ENCODE data around the gene INPP5A. TPM values are rescaled to one million over a fixed set of nuclear protein-coding genes. Genes with fewer than 3 reads are reported as not detected.
A peak's percentile ranks its signal among the peaks of the same experiment; 100 is the strongest.

INPP5A gene
- total RNA-seq, 2 donors from 2014 or later, result 14.8 to 18.6 TPM

- no peak for ATAC-seq
- no peaks in the 10 kb centered on the region for H3K36me3 Mint-ChIP-seq
- no peaks in the 10 kb centered on the region for H3K27me3 Mint-ChIP-seq
- peak; percentile 44 for DNase-seq (ENCODE audit: low spot score)
- H3K27ac Mint-ChIP-seq, result no peak overlapping the region
- no peaks in the 10 kb centered on the region for H3K4me1 Mint-ChIP-seq (ENCODE audit: low read depth in 2 of 2)
- H3K9me3 Mint-ChIP-seq, result no peaks in the 10 kb centered on the region
- H3K4me3 Mint-ChIP-seq, result no peak overlapping the region
These were observed 266.7 kb downstream of the INPP5A start for GRCh38 chr10:132804287-132804686.

DNA sequence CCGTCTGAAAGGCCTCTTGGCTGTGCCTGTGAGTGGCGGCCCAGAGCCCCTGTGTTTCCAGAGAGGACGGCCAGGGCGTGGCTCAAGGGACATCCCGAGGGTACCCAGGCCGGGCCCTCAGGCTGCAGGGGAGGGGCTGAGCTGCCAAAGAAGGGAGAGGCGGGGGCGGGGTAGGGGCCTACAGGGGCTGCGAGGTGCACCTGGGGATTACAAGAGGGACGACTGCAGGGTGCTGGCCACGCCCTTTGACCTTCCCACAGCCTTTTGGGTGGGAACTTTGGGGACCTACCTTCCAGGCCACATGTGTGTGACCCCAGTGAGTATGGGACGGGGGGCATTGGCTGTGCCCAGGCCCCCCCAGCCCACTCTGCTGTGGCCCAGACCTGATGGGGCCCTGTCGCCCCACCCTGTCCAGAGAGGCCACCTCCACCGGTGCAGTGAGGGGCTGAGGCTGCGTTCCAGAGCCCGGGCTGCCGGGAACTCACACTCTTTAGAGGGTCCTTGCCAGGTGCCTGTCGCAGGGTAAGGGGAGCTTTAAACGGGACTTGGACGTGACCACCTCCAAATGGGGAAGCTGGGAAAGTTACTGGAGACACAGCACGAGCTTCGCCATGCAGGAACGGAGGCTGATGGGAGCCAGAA, 267.3 kb downstream of the INPP5A start:
- Mint-ChIP-seq H3K27me3 (no peaks in the 10 kb centered on the region), H3K4me3 (no peak overlapping the region), H3K27ac (no peak overlapping the region), H3K4me1 (ENCODE audit: low read depth in 2 of 2) (no peaks in the 10 kb centered on the region), H3K9me3 (no peaks in the 10 kb centered on the region), H3K36me3 (no peaks in the 10 kb centered on the region)
- ATAC-seq (peak in 1 of 2 donors; percentile 18), DNase-seq (ENCODE audit: low spot score) (peak; percentile 50)

- H3K36me3 Mint-ChIP-seq, result no peaks in the 10 kb centered on the region
- no peak overlapping the region for H3K27ac Mint-ChIP-seq
- H3K27me3 Mint-ChIP-seq, result no peaks in the 10 kb centered on the region
- DNase-seq (ENCODE audit: low spot score) (peak; percentile 37), ATAC-seq (no peak)
- no peaks in the 10 kb centered on the region for H3K9me3 Mint-ChIP-seq
- H3K4me3 Mint-ChIP-seq, result no peak overlapping the region
- no peaks in the 10 kb centered on the region for H3K4me1 Mint-ChIP-seq (ENCODE audit: low read depth in 2 of 2)
These were observed 268.0 kb downstream of the INPP5A start for GRCh38 chr10:132805599-132805998.

GRCh38 chr10:132806110-132806509, 268.5 kb downstream of the INPP5A start:
- Mint-ChIP-seq H3K4me1 (ENCODE audit: low read depth in 2 of 2) (no peaks in the 10 kb centered on the region), H3K27ac (no peak overlapping the region), H3K27me3 (no peaks in the 10 kb centered on the region), H3K9me3 (no peaks in the 10 kb centered on the region), H3K36me3 (no peaks in the 10 kb centered on the region), H3K4me3 (no peak overlapping the region)
- no peak for ATAC-seq
- DNase-seq (ENCODE audit: low spot score), result no peak

DNA sequence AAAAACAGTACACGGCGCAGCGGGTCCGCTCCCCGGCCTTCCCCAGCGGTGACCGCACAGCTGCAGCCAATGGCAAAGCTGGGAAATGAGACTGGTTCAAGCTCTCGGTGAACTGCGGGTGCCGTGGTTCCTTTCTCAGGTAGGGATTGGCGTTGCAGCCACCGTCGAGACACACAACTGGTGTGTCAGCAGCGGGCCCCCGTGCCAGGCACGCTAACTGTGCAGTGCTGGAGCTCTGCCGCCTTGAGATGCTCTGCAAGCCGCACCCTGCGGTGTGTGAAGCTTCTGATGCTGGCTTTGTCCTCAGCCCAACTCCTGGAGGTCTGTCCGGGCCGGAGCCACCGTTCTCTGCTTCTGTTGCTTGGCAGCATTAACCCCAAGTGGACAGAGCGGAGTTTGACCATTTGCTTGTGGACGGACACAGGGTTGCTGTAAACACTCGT, 269.0 kb downstream of the INPP5A start:
- H3K9me3 Mint-ChIP-seq, result no peaks in the 10 kb centered on the region
- DNase-seq (ENCODE audit: low spot score) (peak; percentile 54), ATAC-seq (no peak)
- H3K4me1 Mint-ChIP-seq (ENCODE audit: low read depth in 2 of 2), result no peaks in the 10 kb centered on the region
- no peaks in the 10 kb centered on the region for H3K27me3 Mint-ChIP-seq
- no peak overlapping the region for H3K4me3 Mint-ChIP-seq
- no peak overlapping the region for H3K27ac Mint-ChIP-seq
- no peaks in the 10 kb centered on the region for H3K36me3 Mint-ChIP-seq

GRCh38 chr10:132807621-132808049, 270.0 kb downstream of the INPP5A start:
- H3K36me3 Mint-ChIP-seq, result no peaks in the 10 kb centered on the region
- no peaks in the 10 kb centered on the region for H3K27me3 Mint-ChIP-seq
- no peak overlapping the region for H3K4me3 Mint-ChIP-seq
- DNase-seq (ENCODE audit: low spot score) (peak; percentile 50), ATAC-seq (no peak)
- no peaks in the 10 kb centered on the region for H3K4me1 Mint-ChIP-seq (ENCODE audit: low read depth in 2 of 2)
- no peak overlapping the region for H3K27ac Mint-ChIP-seq
- no peaks in the 10 kb centered on the region for H3K9me3 Mint-ChIP-seq

- Mint-ChIP-seq H3K27me3 (no peaks in the 10 kb centered on the region), H3K36me3 (no peaks in the 10 kb centered on the region), H3K4me1 (ENCODE audit: low read depth in 2 of 2) (no peaks in the 10 kb centered on the region), H3K4me3 (no peak overlapping the region), H3K27ac (no peak overlapping the region), H3K9me3 (no peaks in the 10 kb centered on the region)
- ATAC-seq (no peak), DNase-seq (ENCODE audit: low spot score) (peak; percentile 53)
These were observed 271.0 kb downstream of the INPP5A start for GRCh38 chr10:132808383-132809231.

DNA sequence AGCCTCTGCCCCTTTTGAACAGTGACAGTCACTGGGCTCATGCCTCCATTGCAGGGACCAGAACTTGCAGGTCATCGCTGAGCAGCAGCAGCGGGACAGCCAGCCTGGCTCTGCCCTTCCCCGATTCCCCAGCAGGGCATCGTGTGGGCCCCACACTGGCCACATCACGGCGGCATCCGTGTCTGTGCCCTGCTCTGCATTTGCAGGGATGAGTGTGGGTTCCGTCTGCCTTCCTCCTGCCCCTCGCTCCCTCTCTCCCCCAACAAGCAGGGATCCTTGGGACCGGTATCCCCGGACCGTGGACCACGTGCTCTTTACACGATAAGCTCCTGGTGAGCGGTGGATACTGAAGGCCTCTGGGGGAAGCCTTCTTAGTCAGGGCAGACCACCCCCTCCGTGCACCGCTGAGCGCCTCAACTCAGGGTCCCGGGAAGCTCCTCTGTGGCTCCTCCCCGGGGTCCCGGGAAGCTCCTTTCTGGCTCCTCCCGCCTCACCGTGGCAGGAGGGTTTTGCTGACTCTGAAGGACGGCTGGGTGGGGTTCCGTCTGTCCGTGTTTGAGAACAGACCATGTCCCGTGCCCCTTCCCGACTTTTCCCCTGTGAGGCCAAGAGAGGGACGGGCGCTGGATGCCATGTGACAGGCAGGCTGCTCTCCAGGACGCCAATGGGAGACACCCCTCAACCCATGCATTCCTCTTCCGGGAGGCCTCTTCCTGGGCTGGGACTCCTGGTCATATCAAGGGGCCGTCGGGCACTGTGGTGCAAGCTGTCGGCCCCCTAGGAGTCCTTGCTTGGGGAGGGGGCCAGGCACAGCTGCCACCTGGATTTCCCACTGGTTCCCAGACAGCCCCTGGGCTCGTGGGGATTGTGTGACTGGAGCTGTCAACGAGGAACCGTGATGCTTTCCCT, 271.9 kb downstream of the INPP5A start:
- DNase-seq (ENCODE audit: low spot score), result peak; percentile 58
- Mint-ChIP-seq H3K27ac (no peak overlapping the region), H3K27me3 (no peaks in the 10 kb centered on the region), H3K4me1 (ENCODE audit: low read depth in 2 of 2) (no peaks in the 10 kb centered on the region), H3K9me3 (no peaks in the 10 kb centered on the region), H3K36me3 (no peaks in the 10 kb centered on the region), H3K4me3 (no peak overlapping the region)
- ATAC-seq, result no peak

DNA sequence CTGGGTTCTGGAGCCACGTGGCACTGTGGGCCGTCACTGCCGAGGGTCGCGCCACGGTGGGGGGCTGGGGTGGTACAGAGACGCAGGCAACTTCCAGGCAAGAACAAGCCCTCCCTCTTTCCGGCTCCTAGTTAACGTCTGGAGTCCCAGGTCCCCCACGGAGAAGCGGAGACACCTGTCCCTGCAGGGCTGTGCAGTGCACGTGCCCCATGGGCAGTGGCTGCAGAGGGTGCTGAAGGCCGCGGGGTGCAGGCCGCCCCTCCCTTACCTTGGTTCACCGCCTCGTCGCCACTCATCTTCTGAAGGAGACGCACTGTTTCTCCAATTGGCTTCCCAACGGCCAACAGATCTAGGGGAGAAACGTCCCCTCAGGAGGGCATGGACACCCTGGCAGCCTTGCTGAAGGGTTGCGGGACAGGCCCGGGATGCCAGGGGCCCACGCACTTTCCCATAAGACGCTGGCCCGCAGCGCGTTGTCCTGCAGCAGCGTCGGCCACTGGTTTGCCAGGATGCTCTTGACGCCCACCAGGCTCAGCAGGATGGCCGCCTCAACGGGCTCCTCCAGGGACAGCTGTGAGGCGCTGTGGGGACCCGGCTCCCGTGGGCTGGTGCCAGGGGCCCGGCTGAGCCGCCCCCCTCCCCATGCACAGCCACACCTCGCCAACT, 272.7 kb downstream of the INPP5A start:
- H3K4me1 Mint-ChIP-seq (ENCODE audit: low read depth in 2 of 2), result no peaks in the 10 kb centered on the region
- ATAC-seq, result no peak
- peak; percentile 54 for DNase-seq (ENCODE audit: low spot score)
- H3K36me3 Mint-ChIP-seq, result no peaks in the 10 kb centered on the region
- no peak overlapping the region for H3K4me3 Mint-ChIP-seq
- H3K9me3 Mint-ChIP-seq, result no peaks in the 10 kb centered on the region
- peaks cover 0 to 1% of the 10 kb centered on the region in 2 donors for H3K27me3 Mint-ChIP-seq
- no peak overlapping the region for H3K27ac Mint-ChIP-seq

DNA sequence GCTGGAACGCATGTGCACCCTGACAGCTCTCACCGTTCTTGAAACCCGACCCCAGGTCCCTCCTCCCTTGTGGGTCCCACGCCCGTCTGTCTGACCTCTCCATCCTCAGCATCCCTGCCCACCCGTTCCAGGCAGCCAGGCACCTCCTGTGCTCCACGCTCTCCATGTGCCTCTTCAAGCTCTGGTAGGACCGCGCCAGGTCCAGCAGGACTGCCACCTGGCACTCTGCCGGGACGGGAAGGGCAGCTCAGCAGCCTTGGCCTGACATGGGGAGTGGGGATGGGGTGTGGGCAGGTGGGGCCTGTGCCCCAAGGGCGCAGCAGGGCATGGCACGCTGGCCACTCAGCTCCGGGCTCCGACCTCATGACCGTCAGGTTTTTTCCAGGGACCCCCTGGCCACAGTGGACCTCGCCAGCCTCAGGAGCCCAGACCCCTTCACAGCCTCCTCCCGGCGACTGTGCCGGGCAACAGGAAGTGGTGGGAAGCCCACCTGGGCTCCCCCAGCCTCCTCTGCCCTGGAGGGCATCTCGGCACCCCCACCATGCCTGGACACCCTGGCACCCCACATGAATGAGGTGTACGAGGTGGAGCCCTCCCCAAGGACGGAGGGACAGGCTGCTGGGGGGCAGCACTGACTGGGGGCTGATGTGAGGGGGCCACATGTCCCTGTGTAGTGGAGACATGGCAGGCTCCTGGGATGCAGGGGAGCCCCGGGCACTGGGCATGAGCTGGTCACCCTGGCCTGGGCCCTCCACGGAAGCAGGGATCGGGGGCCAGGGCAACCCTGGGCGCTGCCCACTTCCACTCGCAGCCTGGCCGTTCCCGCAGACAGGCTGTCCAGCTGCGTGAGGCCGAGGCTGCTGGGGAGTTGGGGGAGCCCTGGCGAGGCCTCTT, 273.5 kb downstream of the INPP5A start:
- H3K9me3 Mint-ChIP-seq, result no peaks in the 10 kb centered on the region
- no peaks in the 10 kb centered on the region for H3K36me3 Mint-ChIP-seq
- DNase-seq (ENCODE audit: low spot score), result peak; percentile 60
- H3K27me3 Mint-ChIP-seq, result peaks cover 0 to 6% of the 10 kb centered on the region in 2 donors
- no peak for ATAC-seq
- no peak overlapping the region for H3K4me3 Mint-ChIP-seq
- no peaks in the 10 kb centered on the region for H3K4me1 Mint-ChIP-seq (ENCODE audit: low read depth in 2 of 2)
- no peak overlapping the region for H3K27ac Mint-ChIP-seq

DNA sequence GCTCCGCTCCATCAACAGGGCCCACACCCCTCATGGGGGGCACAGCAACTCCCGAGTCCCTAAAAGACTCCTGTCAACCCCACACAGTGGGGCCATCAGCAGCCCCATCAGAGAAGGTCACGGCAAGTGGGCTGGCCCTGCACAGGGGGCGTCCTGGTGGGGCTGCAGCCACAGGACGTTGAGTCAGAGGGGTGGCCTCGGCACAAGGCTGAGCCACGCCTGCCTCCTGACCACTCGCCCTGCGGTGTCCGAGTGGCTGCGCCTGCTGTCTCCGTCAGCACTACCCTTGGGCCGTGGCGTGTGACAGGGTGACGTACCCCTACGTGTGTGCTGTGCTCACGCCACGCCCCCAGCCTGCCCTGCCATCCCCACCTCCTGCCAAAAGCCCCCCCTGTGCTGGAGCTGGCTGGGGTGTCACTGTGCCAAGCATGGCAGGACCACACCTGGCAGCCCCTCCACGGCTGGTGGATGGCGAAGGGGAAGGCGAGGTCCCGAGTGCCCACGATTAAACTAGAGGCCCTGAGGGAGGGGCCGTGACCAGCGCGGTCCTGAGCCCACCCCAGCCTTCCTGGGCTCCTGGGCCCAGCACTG, 274.4 kb downstream of the INPP5A start:
- no peaks in the 10 kb centered on the region for H3K9me3 Mint-ChIP-seq
- no peak overlapping the region for H3K27ac Mint-ChIP-seq
- no peaks in the 10 kb centered on the region for H3K36me3 Mint-ChIP-seq
- H3K4me1 Mint-ChIP-seq (ENCODE audit: low read depth in 2 of 2), result no peaks in the 10 kb centered on the region
- peak; percentile 52 for DNase-seq (ENCODE audit: low spot score)
- H3K4me3 Mint-ChIP-seq, result no peak overlapping the region
- H3K27me3 Mint-ChIP-seq, result peaks cover 4 to 10% of the 10 kb centered on the region in 2 donors
- ATAC-seq, result peak in 1 of 2 donors; percentile 14

DNA sequence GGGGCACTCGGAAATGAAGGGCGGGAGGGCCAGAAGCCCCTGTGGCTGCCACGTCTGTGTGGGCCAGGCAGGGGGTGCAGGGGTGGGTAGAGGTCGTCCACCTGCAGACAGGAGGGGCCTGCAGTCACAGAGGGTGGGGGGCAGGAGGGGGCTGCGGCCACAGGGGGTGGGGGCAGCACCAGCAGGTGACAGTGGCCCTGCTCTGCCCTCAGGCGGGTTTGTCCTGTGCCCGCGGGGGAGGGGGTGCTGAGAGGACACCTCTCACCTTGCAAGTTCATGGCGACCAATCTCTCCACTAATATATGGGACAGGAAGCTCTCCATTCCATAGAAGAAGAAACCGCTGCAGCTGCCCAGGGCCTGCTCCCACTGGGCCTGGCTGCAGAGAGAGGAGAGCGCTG, 274.9 kb downstream of the INPP5A start:
- ATAC-seq, result no peak
- peak; percentile 42 for DNase-seq (ENCODE audit: low spot score)
- Mint-ChIP-seq H3K4me1 (ENCODE audit: low read depth in 2 of 2) (no peaks in the 10 kb centered on the region), H3K9me3 (no peaks in the 10 kb centered on the region), H3K4me3 (no peak overlapping the region), H3K27me3 (peaks cover 10 to 16% of the 10 kb centered on the region in 2 donors), H3K36me3 (no peaks in the 10 kb centered on the region), H3K27ac (no peak overlapping the region)
